SK-N-SH treated with all-trans-retinoic acid at 6 μM for 48 hours (cell line): ENCODE data around the gene C1QTNF9B.

Source experiments
- ARNTL ChIP-seq: fragments of 450-650 bp; formaldehyde crosslinking; IDR thresholded peaks from 2 replicates; pipeline ENCODE4 v1.5.0; 2020; ENCODE audit warnings: low read depth, mild to moderate bottlenecking, moderate library complexity, borderline replicate concordance
- ISL1 ChIP-seq: fragments of 250-450 bp; sonication (Bioruptor Pico); IDR thresholded peaks from 2 replicates; pipeline ENCODE4 v2.1.2; 2022; ENCODE audit warnings: mild to moderate bottlenecking, moderate library complexity
- TCF4 ChIP-seq: fragments of 250-450 bp; sonication (Bioruptor Pico); IDR thresholded peaks from 2 replicates; pipeline ENCODE4 v1.8.0; 2021; ENCODE audit warnings: mild to moderate bottlenecking, moderate library complexity, borderline replicate concordance
- TOX ChIP-seq: fragments of 250-450 bp; sonication (Bioruptor Pico); IDR thresholded peaks from 2 replicates; pipeline ENCODE4 v1.8.0; 2021; ENCODE audit warnings: mild to moderate bottlenecking, moderate library complexity, borderline replicate concordance
- ZFP3 ChIP-seq: fragments of 250-450 bp; sonication (Bioruptor Pico); IDR thresholded peaks from 2 replicates; pipeline ENCODE4 v1.5.0; 2020; ENCODE audit warnings: mild to moderate bottlenecking, moderate library complexity
- ZNF565 ChIP-seq: fragments of 450-650 bp; formaldehyde crosslinking; conservative IDR thresholded peaks from 2 replicates; pipeline ENCODE4 v1.5.0; 2020; ENCODE audit warnings: low read depth, mild to moderate bottlenecking, moderate library complexity
- ZNF70 ChIP-seq: fragments of 450-650 bp; formaldehyde crosslinking; IDR thresholded peaks from 2 replicates; pipeline ENCODE4 v1.5.0; 2020; ENCODE audit warnings: mild to moderate bottlenecking, moderate library complexity
- ZNF8 ChIP-seq: fragments of 450-650 bp; formaldehyde crosslinking; IDR thresholded peaks from 2 replicates; pipeline ENCODE4 v1.5.0; 2020; ENCODE audit warnings: mild to moderate bottlenecking, moderate library complexity
- TF ChIP-seq, protein P1 (sequence below): fragments of 250-450 bp; sonication (Bioruptor Pico); IDR thresholded peaks from 2 replicates; pipeline ENCODE4 v1.8.0; 2020; ENCODE audit warnings: mild to moderate bottlenecking, moderate library complexity, borderline replicate concordance

DNA sequence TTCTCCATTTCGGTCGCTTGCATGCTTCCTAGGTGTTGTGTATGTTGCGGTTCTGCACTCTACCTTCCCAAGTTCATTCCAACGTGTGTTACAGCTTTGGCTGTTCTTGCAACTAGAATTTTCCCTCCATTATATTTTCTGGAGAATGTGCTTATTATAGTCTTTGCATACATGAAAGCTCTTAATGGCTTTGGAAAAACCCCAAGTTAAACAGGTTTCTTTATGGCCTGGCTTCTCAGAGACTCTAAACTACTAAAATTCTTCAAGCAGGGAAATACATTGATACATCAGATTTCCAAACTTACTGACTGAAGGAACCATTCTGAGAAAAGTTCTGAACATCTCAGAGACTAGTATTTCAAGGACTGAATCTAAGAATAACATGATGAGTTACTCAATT, 20.0 kb downstream of the C1QTNF9B start:
- TF ChIP-seq ZFP3 (CRISPR knock-in tag) (no peak), ISL1 (CRISPR knock-in tag) (no peak), ZNF70 (CRISPR knock-in tag) (no peak), ZNF565 (CRISPR knock-in tag) (no peak), TCF4 (CRISPR knock-in tag) (no peak), TOX (CRISPR knock-in tag) (no peak), ZNF8 (no peak), ARNTL (no peak)
- TF ChIP-seq, protein P1, sequence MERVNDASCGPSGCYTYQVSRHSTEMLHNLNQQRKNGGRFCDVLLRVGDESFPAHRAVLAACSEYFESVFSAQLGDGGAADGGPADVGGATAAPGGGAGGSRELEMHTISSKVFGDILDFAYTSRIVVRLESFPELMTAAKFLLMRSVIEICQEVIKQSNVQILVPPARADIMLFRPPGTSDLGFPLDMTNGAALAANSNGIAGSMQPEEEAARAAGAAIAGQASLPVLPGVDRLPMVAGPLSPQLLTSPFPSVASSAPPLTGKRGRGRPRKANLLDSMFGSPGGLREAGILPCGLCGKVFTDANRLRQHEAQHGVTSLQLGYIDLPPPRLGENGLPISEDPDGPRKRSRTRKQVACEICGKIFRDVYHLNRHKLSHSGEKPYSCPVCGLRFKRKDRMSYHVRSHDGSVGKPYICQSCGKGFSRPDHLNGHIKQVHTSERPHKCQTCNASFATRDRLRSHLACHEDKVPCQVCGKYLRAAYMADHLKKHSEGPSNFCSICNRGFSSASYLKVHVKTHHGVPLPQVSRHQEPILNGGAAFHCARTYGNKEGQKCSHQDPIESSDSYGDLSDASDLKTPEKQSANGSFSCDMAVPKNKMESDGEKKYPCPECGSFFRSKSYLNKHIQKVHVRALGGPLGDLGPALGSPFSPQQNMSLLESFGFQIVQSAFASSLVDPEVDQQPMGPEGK (CRISPR knock-in tag), result no peak
